ENCODE results near the gene QPCTL. TPM values are rescaled to one million over a fixed set of nuclear protein-coding genes. Genes with fewer than 3 reads are reported as not detected.
A peak's percentile ranks its signal among the peaks of the same experiment; 100 is the strongest.

The QPCTL gene
- total and polyA plus RNA-seq, 2 of the 13 experiments (the other 11 are each of a cell fraction or from before 2014, with no cell fraction given): 16.0 to 19.1 TPM

DNA sequence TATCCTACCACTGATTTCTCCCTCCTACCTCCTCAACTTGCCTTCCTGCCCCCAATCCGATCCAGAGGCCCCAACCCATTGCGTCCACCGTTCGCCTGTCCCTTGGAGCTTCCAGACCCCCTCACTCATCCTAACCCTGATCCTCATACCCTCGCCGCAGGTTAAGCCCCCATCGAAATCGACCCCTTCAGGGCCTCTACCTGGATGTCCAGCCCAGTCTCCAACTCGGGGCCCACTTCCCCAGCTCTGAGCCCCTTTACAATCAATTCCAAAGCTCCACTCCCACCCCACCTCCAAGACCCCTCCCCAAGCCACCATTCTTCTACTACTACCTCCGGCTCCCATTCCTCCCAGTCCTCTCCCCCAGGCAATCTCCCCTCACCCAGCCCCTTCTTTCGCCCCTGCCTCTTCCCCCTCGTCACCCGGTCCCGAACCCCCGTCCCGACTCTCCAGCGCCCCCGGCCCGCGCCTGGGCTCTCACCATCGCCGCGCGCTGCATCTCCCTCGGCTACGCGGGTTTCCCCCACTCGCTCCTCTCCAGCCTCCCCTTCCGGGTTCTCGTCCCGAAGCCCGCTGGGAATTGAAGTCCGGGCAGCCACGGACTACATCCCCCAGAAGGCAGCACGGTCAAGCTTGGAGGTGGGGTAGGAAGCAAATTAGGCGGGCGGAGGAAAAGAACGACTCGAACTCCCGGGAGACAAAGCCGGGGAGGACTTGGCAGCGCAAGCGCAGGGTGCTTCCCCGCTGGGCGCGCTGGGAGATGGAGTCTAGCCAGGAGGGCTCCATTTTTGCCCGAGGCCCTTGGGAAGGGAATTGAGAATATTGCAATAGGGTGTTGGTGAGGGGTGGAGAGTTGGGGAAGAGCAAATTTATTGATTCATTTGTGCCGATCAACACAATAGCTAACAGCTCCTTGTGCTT, 38.2 kb downstream of the QPCTL start, which contains the start of gene FBXO46 (continued):
- TF ChIP-seq ZNF205 (CRISPR knock-in tag; IDR thresholded peaks at IDR 0.05) (no peak), FOXA1 (IDR thresholded peaks at IDR 0.05) (no peak), FOXA1 (CRISPR knock-in tag; IDR thresholded peaks at IDR 0.05) (no peak), POLR2AphosphoS5 (IDR thresholded peaks at IDR 0.05; ENCODE audit: low read depth, low read length) (peak; percentile 75), CEBPB (IDR thresholded peaks at IDR 0.05; ENCODE audit: borderline replicate concordance, low read depth, low read length) (no peak), MAZ (IDR thresholded peaks at IDR 0.05; ENCODE audit: borderline replicate concordance, low read depth, low read length) (peak; percentile 87; the same call in 1 of the 2 replicates), MAZ (CRISPR knock-in tag; IDR thresholded peaks at IDR 0.05; ENCODE audit: low read depth) (no peak), ZNF781 (CRISPR knock-in tag; IDR thresholded peaks at IDR 0.05; ENCODE audit: borderline replicate concordance, not compliant biosample characterization) (peak; percentile 4), PTBP1 (IDR thresholded peaks at IDR 0.05; ENCODE audit: low read depth, low read length, poor library complexity, severe bottlenecking) (peak; percentile 71), SNAI1 (CRISPR knock-in tag; IDR thresholded peaks at IDR 0.05; ENCODE audit: borderline replicate concordance) (no peak), ZKSCAN5 (CRISPR knock-in tag; IDR thresholded peaks at IDR 0.05) (no peak), SP2 (CRISPR knock-in tag; IDR thresholded peaks at IDR 0.05) (0 out of 2 replicates have a peak, but pooled peaks have one; percentile 47), XBP1 (CRISPR knock-in tag; IDR thresholded peaks at IDR 0.05) (no peak), ZNF678 (CRISPR knock-in tag; IDR thresholded peaks at IDR 0.05) (no peak), NAIF1 (CRISPR knock-in tag; IDR thresholded peaks at IDR 0.05; ENCODE audit: borderline replicate concordance) (no peak), POLR2G (IDR thresholded peaks at IDR 0.05; ENCODE audit: low read depth, low read length) (peak; percentile 88), ZNF124 (CRISPR knock-in tag; IDR thresholded peaks at IDR 0.05) (peak; percentile 32; the same call in 1 of the 2 replicates), REPIN1 (CRISPR knock-in tag; IDR thresholded peaks at IDR 0.05; ENCODE audit: borderline replicate concordance, low read depth) (peak; percentile 85; the same call in 1 of the 2 replicates), SP140L (CRISPR knock-in tag; IDR thresholded peaks at IDR 0.05; ENCODE audit: borderline replicate concordance) (no peak), YEATS2 (CRISPR knock-in tag; IDR thresholded peaks at IDR 0.05; ENCODE audit: borderline replicate concordance) (peak; percentile 66; the same call in 1 of the 2 replicates), SRSF4 (IDR thresholded peaks at IDR 0.05; ENCODE audit: low read depth, low read length, poor library complexity, severe bottlenecking) (no peak)
- TF ChIP-seq, protein P1, sequence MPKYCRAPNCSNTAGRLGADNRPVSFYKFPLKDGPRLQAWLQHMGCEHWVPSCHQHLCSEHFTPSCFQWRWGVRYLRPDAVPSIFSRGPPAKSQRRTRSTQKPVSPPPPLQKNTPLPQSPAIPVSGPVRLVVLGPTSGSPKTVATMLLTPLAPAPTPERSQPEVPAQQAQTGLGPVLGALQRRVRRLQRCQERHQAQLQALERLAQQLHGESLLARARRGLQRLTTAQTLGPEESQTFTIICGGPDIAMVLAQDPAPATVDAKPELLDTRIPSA (CRISPR knock-in tag; IDR thresholded peaks at IDR 0.05; ENCODE audit: borderline replicate concordance): no peak
- TF ChIP-seq, protein P2, sequence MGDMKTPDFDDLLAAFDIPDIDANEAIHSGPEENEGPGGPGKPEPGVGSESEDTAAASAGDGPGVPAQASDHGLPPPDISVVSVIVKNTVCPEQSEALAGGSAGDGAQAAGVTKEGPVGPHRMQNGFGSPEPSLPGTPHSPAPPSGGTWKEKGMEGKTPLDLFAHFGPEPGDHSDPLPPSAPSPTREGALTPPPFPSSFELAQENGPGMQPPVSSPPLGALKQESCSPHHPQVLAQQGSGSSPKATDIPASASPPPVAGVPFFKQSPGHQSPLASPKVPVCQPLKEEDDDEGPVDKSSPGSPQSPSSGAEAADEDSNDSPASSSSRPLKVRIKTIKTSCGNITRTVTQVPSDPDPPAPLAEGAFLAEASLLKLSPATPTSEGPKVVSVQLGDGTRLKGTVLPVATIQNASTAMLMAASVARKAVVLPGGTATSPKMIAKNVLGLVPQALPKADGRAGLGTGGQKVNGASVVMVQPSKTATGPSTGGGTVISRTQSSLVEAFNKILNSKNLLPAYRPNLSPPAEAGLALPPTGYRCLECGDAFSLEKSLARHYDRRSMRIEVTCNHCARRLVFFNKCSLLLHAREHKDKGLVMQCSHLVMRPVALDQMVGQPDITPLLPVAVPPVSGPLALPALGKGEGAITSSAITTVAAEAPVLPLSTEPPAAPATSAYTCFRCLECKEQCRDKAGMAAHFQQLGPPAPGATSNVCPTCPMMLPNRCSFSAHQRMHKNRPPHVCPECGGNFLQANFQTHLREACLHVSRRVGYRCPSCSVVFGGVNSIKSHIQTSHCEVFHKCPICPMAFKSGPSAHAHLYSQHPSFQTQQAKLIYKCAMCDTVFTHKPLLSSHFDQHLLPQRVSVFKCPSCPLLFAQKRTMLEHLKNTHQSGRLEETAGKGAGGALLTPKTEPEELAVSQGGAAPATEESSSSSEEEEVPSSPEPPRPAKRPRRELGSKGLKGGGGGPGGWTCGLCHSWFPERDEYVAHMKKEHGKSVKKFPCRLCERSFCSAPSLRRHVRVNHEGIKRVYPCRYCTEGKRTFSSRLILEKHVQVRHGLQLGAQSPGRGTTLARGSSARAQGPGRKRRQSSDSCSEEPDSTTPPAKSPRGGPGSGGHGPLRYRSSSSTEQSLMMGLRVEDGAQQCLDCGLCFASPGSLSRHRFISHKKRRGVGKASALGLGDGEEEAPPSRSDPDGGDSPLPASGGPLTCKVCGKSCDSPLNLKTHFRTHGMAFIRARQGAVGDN (CRISPR knock-in tag; IDR thresholded peaks at IDR 0.05): peak; percentile 79
- TF ChIP-seq, protein P3, sequence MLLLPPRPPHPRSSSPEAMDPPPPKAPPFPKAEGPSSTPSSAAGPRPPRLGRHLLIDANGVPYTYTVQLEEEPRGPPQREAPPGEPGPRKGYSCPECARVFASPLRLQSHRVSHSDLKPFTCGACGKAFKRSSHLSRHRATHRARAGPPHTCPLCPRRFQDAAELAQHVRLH (CRISPR knock-in tag; IDR thresholded peaks at IDR 0.05; ENCODE audit: borderline replicate concordance, low read depth): no peak
